Measurements from ENCODE around the gene P4HA2.
"Not testable (repeated sequence)": the region's sequence is repeated elsewhere in the genome, so short reads cannot be mapped to it uniquely, and the experiment has no call there.

The P4HA2 gene

DNA sequence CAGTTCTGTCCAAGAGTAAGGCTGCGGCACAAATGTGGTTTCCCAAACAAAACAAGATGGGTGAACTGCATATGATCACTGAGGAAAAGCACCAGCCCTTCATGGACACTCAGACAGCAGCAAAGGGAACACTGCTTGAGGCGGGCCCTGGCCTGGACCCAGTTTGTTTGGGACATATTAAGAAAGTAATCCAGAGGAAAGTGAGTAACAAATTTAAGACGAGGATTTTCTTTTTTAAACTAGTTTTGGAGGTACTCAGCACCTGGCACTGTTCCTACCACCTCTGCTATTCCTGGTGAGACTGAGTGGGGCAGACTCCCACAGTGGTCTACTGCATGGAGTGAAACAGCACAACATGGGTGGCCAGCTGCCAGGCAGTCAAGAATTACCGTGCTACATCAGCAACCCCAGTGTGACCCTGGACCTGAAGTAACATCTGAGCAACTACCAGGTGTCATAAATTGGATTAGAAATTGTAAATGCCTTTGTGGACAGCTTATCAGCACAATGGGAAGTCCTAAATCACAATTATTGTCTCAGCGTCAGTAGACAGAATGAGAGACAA lies 28.5 kb downstream of the P4HA2 start:
- no peak for DNase-seq (ENCODE audit: low read depth)

GRCh38 chr5:132198571-132198970 lies 29.1 kb downstream of the P4HA2 start:
- no peak for DNase-seq (ENCODE audit: low read depth)

- no peak for DNase-seq (ENCODE audit: low read depth)
Measured at GRCh38 chr5:132195727-132196126, 31.9 kb downstream of the P4HA2 start.

DNA sequence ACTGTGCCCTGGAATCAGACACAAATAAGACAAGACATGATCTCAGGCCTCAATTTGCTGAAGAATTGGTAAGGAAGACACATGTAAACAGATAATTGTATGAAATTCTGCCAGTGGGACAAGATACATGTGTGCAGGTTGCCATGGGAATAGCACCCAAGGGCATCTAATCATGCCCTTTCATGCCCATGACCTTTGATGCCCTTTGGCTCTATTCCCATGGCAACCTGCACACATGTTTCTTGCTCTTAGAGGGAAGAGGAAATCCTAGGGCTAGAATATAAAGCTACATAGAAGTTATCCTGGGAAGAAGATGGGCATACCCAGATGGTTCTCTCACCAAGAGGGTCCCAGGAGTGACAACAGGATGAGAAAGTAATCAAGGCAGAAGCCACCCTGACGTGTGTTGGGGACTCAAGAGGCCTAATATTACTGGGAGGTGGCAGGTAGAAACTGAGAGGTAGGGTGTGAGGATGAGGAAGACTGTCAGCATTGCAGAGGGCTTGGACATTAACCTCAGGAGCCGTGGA lies 34.4 kb downstream of the P4HA2 start:
- no peak for DNase-seq (ENCODE audit: low read depth)

DNA sequence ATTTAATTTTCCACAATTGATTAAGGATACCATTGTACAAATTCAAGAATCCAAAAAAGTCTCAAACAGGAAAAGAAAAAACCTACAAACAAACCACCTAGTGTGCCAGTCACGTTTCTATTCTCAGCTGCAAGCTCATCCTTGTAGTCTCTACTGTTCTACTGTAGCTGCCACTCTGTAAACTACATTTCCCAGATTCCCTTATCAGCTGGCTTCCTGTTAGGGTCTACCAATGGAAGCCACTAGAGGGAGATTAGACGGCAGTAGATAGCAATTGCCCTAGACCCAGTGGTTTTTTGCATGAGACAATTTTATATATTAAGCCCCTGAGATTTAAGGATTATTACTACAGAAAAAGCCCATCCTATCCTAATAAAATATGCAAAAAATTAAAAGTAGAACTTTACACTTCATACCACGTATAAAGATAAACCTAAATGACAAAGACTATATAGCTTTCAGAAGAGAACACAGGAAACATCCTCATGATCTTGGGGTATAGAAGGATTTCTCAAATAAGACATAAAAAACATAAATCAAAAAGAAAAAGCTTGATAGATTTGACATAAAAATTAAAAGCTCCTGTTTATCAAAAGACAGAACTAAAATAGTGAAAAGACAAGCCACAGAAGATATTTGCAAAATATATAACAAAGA lies 37.4 kb downstream of the P4HA2 start:
- DNase-seq (ENCODE audit: low read depth), result no peak

- no peak for DNase-seq (ENCODE audit: low read depth)
Measured at GRCh38 chr5:132184588-132184987, 43.1 kb downstream of the P4HA2 start.

DNA sequence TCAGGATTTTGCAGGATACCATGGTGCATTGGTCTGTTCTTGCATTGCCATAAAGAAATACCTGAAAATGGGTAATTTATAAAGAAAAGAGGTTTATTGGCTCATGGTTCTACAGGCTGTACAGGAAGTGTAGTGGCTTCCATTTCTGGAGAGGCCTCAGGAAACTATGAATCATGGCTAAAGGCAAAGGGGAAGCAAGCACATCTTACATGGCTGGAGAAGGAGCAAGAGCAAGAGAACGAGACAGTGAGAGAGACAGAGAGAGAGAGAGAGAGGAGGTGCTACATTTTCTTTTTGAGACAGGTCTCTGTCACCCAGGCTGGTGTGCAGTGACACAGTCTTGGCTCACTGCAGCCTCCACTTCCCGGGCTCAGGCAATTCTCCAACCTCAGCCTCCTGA lies 43.9 kb downstream of the P4HA2 start:
- no peak for DNase-seq (ENCODE audit: low read depth)

GRCh38 chr5:132182359-132183040 lies 45.2 kb downstream of the P4HA2 start:
- DNase-seq (ENCODE audit: low read depth), result no peak

GRCh38 chr5:132181011-132181629 lies 46.5 kb downstream of the P4HA2 start:
- DNase-seq (ENCODE audit: low read depth), result no peak

GRCh38 chr5:132180134-132180745 lies 47.4 kb downstream of the P4HA2 start:
- no peak for DNase-seq (ENCODE audit: low read depth)

- no peak for DNase-seq (ENCODE audit: low read depth)
Measured at GRCh38 chr5:132179405-132179804, 48.2 kb downstream of the P4HA2 start.

- DNase-seq (ENCODE audit: low read depth), result no peak
Measured at GRCh38 chr5:132177691-132178149, 49.9 kb downstream of the P4HA2 start.

DNA sequence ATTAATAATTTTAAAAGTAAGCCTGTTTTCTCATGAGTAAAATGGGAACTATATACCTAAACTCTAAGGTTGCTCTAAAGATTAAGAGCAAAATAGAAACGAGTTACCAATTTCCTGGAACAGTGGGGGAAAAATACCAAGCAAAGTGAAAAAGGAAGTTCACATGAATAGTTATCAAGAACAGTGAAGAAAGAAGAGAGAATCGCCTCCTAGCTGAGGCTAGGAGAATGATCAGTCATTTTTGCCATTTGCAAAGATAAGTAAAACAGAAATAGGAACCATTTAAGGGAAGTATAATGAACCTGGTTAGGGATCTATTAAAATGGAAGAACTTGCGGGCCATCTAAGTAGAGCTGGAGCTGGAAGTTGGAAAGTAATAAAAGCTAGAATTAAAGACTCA lies 50.7 kb downstream of the P4HA2 start:
- DNase-seq (ENCODE audit: low read depth), result no peak

GRCh38 chr5:132176521-132176945 lies 51.1 kb downstream of the P4HA2 start:
- no peak for DNase-seq (ENCODE audit: low read depth)

DNA sequence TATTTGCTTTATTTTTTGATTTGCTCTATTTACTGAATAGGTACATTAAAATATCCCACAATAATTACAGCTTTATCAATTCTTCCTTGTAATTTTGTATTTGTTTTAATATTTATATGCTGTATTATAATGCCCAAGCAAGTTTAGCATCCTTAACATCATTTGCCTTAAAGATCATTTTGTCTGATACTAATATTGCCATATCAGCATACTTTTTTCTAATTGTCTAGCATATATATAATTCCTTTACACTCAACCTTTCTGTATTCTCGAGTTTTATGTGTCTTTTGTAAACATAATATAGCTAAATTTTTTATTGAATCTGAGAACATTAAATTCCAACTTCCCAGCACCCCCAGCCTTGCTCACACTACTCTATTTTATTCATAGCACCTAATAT lies 64.7 kb downstream of the P4HA2 start:
- no peak for DNase-seq (ENCODE audit: low read depth)

- DNase-seq (ENCODE audit: low read depth), result not testable (repeated sequence)
Measured at GRCh38 chr5:132161574-132162326, 65.9 kb downstream of the P4HA2 start.

DNA sequence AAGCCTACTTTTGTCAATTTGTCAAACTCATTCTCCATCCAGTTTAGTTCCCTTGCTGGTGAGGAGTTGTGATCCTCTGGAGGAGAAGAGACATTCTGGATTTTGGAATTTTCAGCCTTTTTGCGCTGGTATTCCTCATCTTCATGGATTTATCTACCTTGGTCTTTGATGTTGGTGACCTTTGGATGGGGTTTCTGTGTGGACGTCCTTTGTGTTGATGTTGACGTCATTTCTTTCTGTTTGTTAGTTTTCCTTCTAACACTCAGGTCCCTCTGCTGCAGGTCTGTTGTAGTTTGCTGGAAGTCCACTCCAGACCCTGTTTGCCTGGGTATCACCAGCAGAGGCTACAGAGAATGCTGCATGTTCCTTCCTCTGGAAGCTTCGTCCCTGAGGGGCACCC lies 71.2 kb downstream of the P4HA2 start:
- DNase-seq (ENCODE audit: low read depth), result no peak

DNA sequence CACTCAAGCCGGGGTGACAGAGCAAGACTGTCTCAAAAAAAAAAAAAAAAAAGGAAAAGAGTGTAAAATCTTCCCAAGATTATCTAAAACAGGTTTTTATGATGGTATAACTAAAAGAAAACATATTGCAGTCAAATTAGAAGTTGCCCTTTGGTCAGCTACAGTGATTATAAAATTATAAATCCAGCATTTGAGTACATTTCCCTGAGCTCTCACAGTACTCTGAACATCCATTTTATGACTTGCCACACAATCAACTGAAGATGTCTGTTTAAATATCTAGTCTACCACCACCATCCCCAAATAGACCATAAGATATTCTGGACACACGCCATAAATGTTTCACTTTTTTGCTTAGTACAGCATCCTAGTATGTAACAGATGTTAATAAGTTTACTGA lies 77.1 kb downstream of the P4HA2 start:
- DNase-seq (ENCODE audit: low read depth), result no peak

DNA sequence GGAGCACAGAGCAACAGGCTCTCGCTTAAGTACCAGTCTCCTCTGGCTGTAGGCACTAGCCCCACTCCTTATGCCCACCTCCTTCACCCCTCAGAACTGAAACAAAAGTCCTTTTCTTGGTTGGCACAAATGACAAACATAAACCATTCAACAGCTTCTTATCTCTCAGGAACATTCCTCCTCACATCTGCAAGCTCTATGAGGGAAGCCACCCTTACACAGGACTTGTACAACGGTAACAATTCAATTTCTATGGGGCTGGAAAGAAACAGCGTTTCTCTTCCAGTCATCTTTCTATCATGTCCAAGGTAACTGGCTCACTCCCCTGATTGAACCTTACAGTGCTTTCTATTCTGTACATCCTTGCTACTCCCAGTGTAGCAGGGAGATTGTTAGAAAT lies 80.0 kb downstream of the P4HA2 start:
- DNase-seq (ENCODE audit: low read depth), result no peak

- not testable (repeated sequence) for DNase-seq (ENCODE audit: low read depth)
Measured at GRCh38 chr5:132145326-132145725, 82.3 kb downstream of the P4HA2 start.

DNA sequence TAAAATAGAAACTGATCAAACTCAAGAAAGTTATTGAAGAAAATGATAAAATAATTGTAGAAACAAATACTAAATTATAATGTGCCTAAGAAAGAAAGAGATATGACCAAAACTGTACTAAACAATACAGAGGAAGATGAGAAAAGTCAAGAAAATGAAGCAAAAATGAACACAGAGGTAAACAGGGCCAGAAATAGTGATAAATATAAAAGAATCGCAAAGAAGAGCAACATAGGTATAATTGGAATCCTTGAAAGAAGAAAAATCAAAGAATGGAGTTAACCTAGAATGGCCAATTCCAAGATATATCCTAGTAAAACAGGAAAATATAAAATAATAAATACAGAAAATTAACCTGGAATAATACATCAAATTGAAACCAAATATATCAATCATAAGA lies 84.5 kb downstream of the P4HA2 start:
- no peak for DNase-seq (ENCODE audit: low read depth)

DNA sequence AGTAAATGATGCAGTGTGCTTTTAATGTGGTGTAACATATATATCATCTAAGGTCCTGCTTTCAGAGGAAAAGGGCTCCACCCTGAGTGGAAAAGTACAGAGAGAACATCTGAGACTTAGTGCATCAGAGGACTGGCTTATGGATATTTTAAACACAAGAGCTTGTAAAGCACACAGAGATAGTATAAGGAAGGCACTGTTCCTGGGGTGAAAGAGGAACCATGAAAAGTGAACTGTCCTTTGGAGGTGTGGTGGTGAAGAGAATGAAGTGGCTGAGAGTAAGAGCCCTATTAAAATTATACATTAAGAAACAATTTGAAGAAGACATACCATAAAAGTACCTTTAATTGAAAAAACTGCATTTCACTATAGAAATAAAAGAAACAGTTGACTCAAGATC lies 85.2 kb downstream of the P4HA2 start:
- DNase-seq (ENCODE audit: low read depth), result no peak

All from stimulated activated CD8-positive, alpha-beta memory T cell treated with anti-CD3 and anti-CD28 coated beads, Interleukin-12 subunit alpha, Interleukin-12 subunit beta, amount 100 ng/mL, for 1 hour (primary cell).